GM19468 (cell line): Measurements from ENCODE around the gene SUCO.

Source experiments
- ATAC-seq: cut with Tn5 transposase; IDR thresholded peaks from one replicate; pipeline ENCODE4 v1.9.1; 2021; ENCODE audit warnings: mild to moderate bottlenecking, moderate library complexity, moderate number of reproducible peaks; ENCODE audit not compliant: unreplicated experiment; ENCODE audit errors: extremely low read depth

The SUCO gene

GRCh38 chr1:172638249-172638648 lies 105.3 kb downstream of the SUCO start:
- ATAC-seq: no peak

- peak; percentile 36 for ATAC-seq
Measured at GRCh38 chr1:172638885-172639831, 106.2 kb downstream of the SUCO start.

- ATAC-seq: no peak
Measured at GRCh38 chr1:172640111-172640510, 107.2 kb downstream of the SUCO start.

- ATAC-seq: no peak
Measured at GRCh38 chr1:172641492-172641891, 108.5 kb downstream of the SUCO start.

- no peak for ATAC-seq
Measured at GRCh38 chr1:172642970-172643369, 110.0 kb downstream of the SUCO start.

- no peak for ATAC-seq
Measured at GRCh38 chr1:172646653-172647052, 113.7 kb downstream of the SUCO start.

- no peak for ATAC-seq
Measured at GRCh38 chr1:172647110-172647564, 114.2 kb downstream of the SUCO start.

- ATAC-seq: no peak
Measured at GRCh38 chr1:172647987-172648386, 115.0 kb downstream of the SUCO start.

- ATAC-seq: no peak
Measured at GRCh38 chr1:172650474-172651193, 117.7 kb downstream of the SUCO start.

GRCh38 chr1:172653015-172653709 lies 120.2 kb downstream of the SUCO start:
- ATAC-seq: no peak

- ATAC-seq: no peak
Measured at GRCh38 chr1:172654535-172654934, 121.6 kb downstream of the SUCO start.

GRCh38 chr1:172656576-172656975 lies 123.6 kb downstream of the SUCO start:
- no peak for ATAC-seq

GRCh38 chr1:172657586-172657985 lies 124.6 kb downstream of the SUCO start:
- ATAC-seq: no peak

- no peak for ATAC-seq
Measured at GRCh38 chr1:172658871-172659453, 126.0 kb downstream of the SUCO start, which contains the start of gene FASLG. Gene FASLG (plus strand): TSS chr1:172659103. CDS start chr1:172659202, 99 bp downstream.

GRCh38 chr1:172661107-172661506 lies 128.2 kb downstream of the SUCO start:
- no peak for ATAC-seq
